Upper lobe of left lung (tissue), 6 donors: ENCODE measurements around the gene CYP2A7. TPM values are rescaled to one million over a fixed set of nuclear protein-coding genes. Genes with fewer than 3 reads are reported as not detected.
"Not testable (repeated sequence)": the region's sequence is repeated elsewhere in the genome, so short reads cannot be mapped to it uniquely, and the experiment has no call there.

ENCODE experiments used
- ATAC-seq, 2 donors: fragments of 200-7000 bp; cut with Tn5 transposase; one replicate each; pipeline ENCODE4 v1.9.1; 2022; ENCODE audit warnings: mild to moderate bottlenecking in 2 of 2, moderate library complexity in 2 of 2; ENCODE audit not compliant: low FRiP score in 2 of 2
- DNase-seq, 2 donors: peaks; one replicate each; pipeline ENCODE4 v3.0.0-alpha.2; 2019 to 2020
- H3K27ac ChIP-seq, 4 donors: fragments of 200-600 bp; sonication (generic); one replicate each; pipeline ENCODE4 v1.5.1; 2016 to 2019
- H3K27me3 ChIP-seq, 4 donors: fragments of 200-600 bp; sonication (generic); one replicate each; pipeline ENCODE4 v1.5.1; 2017 to 2019
- H3K36me3 ChIP-seq, 4 donors: fragments of 200-600 bp; sonication (generic); one replicate each; pipeline ENCODE4 v1.5.1; 2016 to 2019
- H3K4me1 ChIP-seq, 4 donors: fragments of 200-600 bp; sonication (generic); one replicate each; pipeline ENCODE4 v1.5.1; 2018 to 2019
- H3K4me3 ChIP-seq, 4 donors: fragments of 200-600 bp; sonication (generic); one replicate each; pipeline ENCODE4 v1.5.1; 2017 to 2019; ENCODE audit warnings: mild to moderate bottlenecking in 2 of 4, moderate library complexity in 1 of 4
- H3K9me3 ChIP-seq, 4 donors: fragments of 200-600 bp; sonication (generic); one replicate each; pipeline ENCODE4 v1.5.1; 2018 to 2019
- EP300 ChIP-seq, 4 donors: sonication (generic); formaldehyde crosslinking; IDR thresholded peaks; one replicate each; pipeline ENCODE4 v1.5.1; 2017; ENCODE audit warnings: antibody characterized with exemption in 4 of 4, control low read depth in 2 of 4
- POLR2A ChIP-seq, 4 donors: fragments of 450-650 bp; IDR thresholded peaks; one replicate each; pipeline ENCODE4 v1.5.1; 2016 to 2017; ENCODE audit warnings: antibody characterized with exemption in 4 of 4, mild to moderate bottlenecking in 2 of 4
- POLR2AphosphoS5 ChIP-seq, 2 donors: sonication (generic); formaldehyde crosslinking; IDR thresholded peaks; one replicate each; pipeline ENCODE4 v1.5.1; 2017; ENCODE audit warnings: antibody characterized with exemption in 2 of 2
- WGBS, 2 donors: methylation state at CpG; one replicate each; pipeline ENCODE4 v1.1.5; 2017 to 2018; 5-methylcytosine and 5-hydroxymethylcytosine counted together
- total RNA-seq, 6 donors: library from RNA; depleted of rRNA in 4 of 6; stranded (reverse); fragments of >200 nt in 4 of 6; gene quantifications; one replicate each; pipeline versions ENCODE4 v1.1.0 to v1.2.1, GENCODE V29; 2016 to 2021
- TF ChIP-seq, protein P1 (sequence below), 6 experiments: fragments of 450-650 bp in 4 of 6; fragments of 200-600 bp in 2 of 6; sonication (generic) in 2 of 6; IDR thresholded peaks; one replicate each; pipeline ENCODE4 v1.5.1; 2016 to 2019; ENCODE audit warnings: antibody characterized with exemption in 6 of 6
- donor health status: DM: no; HTN: no; CAD: no; lungs with moderate emphysema.
- donor health status: DM: no; HTN: yes; CAD: no; lungs with severe emphysema.

The CYP2A7 gene
- total RNA-seq, 6 donors from 2014 or later, result 0.59 to 1.8 (median 0.71) TPM; not detected in 3

DNA sequence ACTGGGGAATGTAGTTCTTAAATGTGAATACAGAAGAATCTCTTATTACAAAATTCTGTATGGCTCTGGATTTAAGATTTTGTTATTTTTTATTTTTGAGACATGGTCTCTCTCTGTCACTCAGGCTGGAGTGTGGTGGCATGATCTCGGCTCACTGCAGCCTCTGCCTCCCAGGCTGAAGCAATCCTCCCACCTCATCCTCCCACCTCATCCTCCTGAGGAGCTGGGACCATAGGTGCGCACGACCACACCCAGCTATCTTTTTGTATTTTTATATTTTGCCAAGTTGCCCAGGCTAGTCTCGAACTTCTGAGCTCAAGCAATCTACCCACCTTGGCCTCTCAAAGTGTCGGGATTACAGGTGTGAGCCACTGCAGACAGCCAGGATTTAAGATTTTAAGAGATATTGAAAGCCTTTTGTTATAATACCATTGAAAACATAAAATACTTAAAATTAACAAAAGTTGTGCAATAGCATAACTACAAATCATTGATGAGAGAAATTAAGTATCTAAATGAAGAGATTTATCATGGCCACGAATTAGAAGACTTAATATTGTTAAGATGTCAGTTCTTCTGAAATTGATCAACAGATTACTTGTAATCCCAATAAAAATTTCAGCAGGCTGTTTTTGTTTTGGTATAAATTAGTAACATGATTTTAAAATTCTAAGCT is 45.1 kb downstream of the CYP2A7 start:
- H3K27ac ChIP-seq, result no peak overlapping the region
- WGBS, 2 donors, result 84% methylated on average over 6 of the region's 6 CpGs

GRCh38 chr19:40833728-40834533 is 48.1 kb downstream of the CYP2A7 start:
- DNase-seq, ATAC-seq, H3K27ac ChIP-seq, H3K36me3 ChIP-seq, H3K4me1 ChIP-seq, H3K9me3 ChIP-seq, H3K4me3 ChIP-seq, H3K27me3 ChIP-seq: not testable (repeated sequence)
- WGBS, 2 donors, result 52 to 54% methylated on average over 7 of the region's 7 CpGs

More for the DNA sequence above, 45.1 kb downstream of the CYP2A7 start:
- no peak for TF ChIP-seq EP300 (IDR thresholded peaks at IDR 0.05)
- TF ChIP-seq, protein P1, sequence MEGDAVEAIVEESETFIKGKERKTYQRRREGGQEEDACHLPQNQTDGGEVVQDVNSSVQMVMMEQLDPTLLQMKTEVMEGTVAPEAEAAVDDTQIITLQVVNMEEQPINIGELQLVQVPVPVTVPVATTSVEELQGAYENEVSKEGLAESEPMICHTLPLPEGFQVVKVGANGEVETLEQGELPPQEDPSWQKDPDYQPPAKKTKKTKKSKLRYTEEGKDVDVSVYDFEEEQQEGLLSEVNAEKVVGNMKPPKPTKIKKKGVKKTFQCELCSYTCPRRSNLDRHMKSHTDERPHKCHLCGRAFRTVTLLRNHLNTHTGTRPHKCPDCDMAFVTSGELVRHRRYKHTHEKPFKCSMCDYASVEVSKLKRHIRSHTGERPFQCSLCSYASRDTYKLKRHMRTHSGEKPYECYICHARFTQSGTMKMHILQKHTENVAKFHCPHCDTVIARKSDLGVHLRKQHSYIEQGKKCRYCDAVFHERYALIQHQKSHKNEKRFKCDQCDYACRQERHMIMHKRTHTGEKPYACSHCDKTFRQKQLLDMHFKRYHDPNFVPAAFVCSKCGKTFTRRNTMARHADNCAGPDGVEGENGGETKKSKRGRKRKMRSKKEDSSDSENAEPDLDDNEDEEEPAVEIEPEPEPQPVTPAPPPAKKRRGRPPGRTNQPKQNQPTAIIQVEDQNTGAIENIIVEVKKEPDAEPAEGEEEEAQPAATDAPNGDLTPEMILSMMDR (IDR thresholded peaks at IDR 0.05), result no peak
- TF ChIP-seq POLR2AphosphoS5 (IDR thresholded peaks at IDR 0.05), result no peak
- no peak for TF ChIP-seq POLR2A (IDR thresholded peaks at IDR 0.05)
- no peaks in the 10 kb centered on the region for H3K36me3 ChIP-seq
- H3K4me3 ChIP-seq, result no peak overlapping the region
- H3K4me1 ChIP-seq, result peaks cover 0 to 3% (median 0%) of the 10 kb centered on the region in 4 donors
- no peaks in the 10 kb centered on the region for H3K27me3 ChIP-seq
- ATAC-seq (no peak), DNase-seq (no peak)
- no peaks in the 10 kb centered on the region for H3K9me3 ChIP-seq

- not testable (repeated sequence) for H3K36me3 ChIP-seq, H3K4me3 ChIP-seq, ATAC-seq
Measured at GRCh38 chr19:40832431-40832790, 49.6 kb downstream of the CYP2A7 start.

DNA sequence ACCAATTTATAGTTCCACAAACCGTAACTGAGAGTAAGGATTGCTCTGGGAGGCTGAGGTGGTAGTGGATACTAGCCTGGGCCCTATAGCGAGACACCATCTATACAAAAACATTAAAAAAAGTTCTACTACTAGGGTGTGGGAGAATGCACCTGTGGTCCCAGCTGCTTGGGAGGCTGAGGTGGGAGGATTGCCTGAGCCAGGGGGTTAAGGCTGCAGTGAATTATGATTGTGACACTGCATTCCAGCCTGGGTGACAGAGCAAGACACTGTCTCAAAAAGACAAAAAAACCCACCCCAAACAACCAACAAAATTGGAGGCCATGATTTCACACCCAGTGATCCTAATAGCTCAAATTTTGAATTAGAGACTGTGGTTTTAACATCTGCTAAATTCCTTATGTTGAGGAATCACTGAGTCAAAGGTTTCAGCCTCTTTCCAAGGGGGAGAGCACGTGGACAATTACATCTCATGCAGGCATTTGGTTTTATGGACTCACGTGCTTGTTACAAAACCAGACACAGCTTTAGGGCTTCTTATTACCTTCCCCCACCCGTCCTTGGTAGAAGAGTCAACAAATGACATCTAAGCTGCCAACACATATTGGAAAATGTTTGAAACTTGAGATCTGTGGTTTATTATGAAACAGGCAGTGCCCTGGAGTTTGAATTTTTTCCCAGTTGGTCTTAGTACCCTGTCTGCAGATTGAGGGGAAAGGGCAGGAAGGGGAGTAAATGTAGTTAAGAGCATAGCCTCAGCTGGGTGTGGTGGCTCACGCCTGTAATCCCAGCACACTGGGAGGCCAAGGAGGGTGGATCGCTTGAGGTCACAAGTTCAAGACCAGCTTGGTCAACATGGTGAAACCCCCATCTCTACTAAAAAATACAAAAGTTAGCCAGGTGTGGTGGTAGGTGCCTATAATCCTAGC is 50.3 kb downstream of the CYP2A7 start:
- Histone ChIP-seq H3K36me3 (peaks cover 0 to 12% (median 5%) of the 10 kb centered on the region in 4 donors), H3K9me3 (no peaks in the 10 kb centered on the region), H3K27ac (peak overlapping the region in 2 of 4 donors; percentile 63 to 68), H3K4me3 (no peak overlapping the region), H3K27me3 (no peaks in the 10 kb centered on the region), H3K4me1 (peaks cover under 1 to 7% (median 6%) of the 10 kb centered on the region in 4 donors)
- TF ChIP-seq POLR2A (IDR thresholded peaks at IDR 0.05), result no peak
- TF ChIP-seq POLR2AphosphoS5 (IDR thresholded peaks at IDR 0.05), result peak in 1 of 2 donors; percentile 17
- TF ChIP-seq EP300 (IDR thresholded peaks at IDR 0.05), result peak in 2 of 4 donors; percentile 9 to 71
- ATAC-seq, result peak; percentile 78 to 86
- 58 to 77% methylated on average over 7 of the region's 7 CpGs for WGBS, 2 donors
- peak in 1 of 2 donors; percentile 74 for DNase-seq

More at GRCh38 chr19:40832431-40832790, 49.6 kb downstream of the CYP2A7 start:
- H3K4me1 ChIP-seq, DNase-seq, H3K9me3 ChIP-seq, H3K27me3 ChIP-seq: not testable (repeated sequence)
- 57 to 76% methylated on average over 4 of the region's 4 CpGs for WGBS, 2 donors
- H3K27ac ChIP-seq, result peak overlapping the region in 2 of 4 donors; percentile 63 to 68

- not testable (repeated sequence) for H3K4me1 ChIP-seq, H3K9me3 ChIP-seq, ATAC-seq, H3K4me3 ChIP-seq, H3K27ac ChIP-seq, H3K27me3 ChIP-seq
- H3K36me3 ChIP-seq, result peaks cover 0 to 15% (median 6%) of the 10 kb centered on the region in 4 donors
- 95 to 96% methylated on average over 16 of the region's 16 CpGs for whole genome bisulfite sequencing, 2 donors
- DNase-seq, result peak in 1 of 2 donors; percentile 47
Measured at GRCh38 chr19:40830741-40831140, 51.3 kb downstream of the CYP2A7 start.

DNA sequence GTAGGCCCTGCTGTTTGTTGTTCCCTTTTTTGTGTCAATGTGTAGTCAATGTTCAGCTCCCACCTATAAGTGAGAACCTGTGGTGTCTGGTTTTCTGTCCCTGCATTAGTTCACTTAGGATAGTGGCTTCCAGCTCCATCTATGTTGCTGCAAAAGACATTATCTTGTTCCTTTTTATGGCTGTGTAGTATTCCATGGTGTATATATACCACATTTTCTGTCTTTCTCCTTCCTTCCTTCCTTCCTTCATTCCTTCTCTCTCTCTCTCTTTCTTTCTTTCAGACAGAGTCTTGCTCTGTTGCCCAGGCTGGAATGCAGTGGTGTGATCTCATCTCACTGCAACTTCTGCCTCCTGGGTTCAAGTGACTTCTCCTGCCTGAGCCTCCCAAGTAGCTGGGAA is 52.8 kb downstream of the CYP2A7 start:
- peaks cover 0 to 15% (median 6%) of the 10 kb centered on the region in 4 donors for H3K36me3 ChIP-seq
- H3K9me3 ChIP-seq, result no peaks in the 10 kb centered on the region
- H3K4me1 ChIP-seq, result peaks cover 6 to 9% (median 7%) of the 10 kb centered on the region in 4 donors
- TF ChIP-seq, protein P1 (IDR thresholded peaks at IDR 0.05), result no peak
- TF ChIP-seq POLR2AphosphoS5 (IDR thresholded peaks at IDR 0.05) (no peak), POLR2A (IDR thresholded peaks at IDR 0.05) (no peak), EP300 (IDR thresholded peaks at IDR 0.05) (no peak)
- no peak overlapping the region for H3K4me3 ChIP-seq
- no peak overlapping the region for H3K27ac ChIP-seq
- no peak for DNase-seq
- ATAC-seq, result no peak
- H3K27me3 ChIP-seq, result no peaks in the 10 kb centered on the region
